K562 (cell line): ENCODE results near the gene HNF4A.

Source experiments
- ARNT ChIP-seq, 2 experiments: fragments of 450-650 bp; IDR thresholded peaks; 2 replicates each; pipeline ENCODE4 v1.6.1; 2016; ENCODE audit warnings: mild to moderate bottlenecking in 1 of 2
- CHD7 ChIP-seq: fragments of 200-600 bp; sonication (generic); IDR thresholded peaks from one replicate; pipeline ENCODE4 v1.6.1; 2012; ENCODE audit warnings: mild to moderate bottlenecking, low read depth, low read length, inconsistent platforms
- CREM ChIP-seq: IDR thresholded peaks from 2 replicates; pipeline ENCODE4 v1.6.1; 2014; ENCODE audit warnings: antibody characterized with exemption, low read depth
- FOS ChIP-seq: IDR thresholded peaks from 3 replicates; pipeline ENCODE4 v1.6.1; 2011; ENCODE audit not compliant: insufficient read length; ENCODE audit errors: extremely low read depth
- KLF16 ChIP-seq: IDR thresholded peaks from 2 replicates; pipeline ENCODE4 v1.6.1; 2016; ENCODE audit warnings: antibody characterized with exemption
- ZNF174 ChIP-seq: fragments of 250-450 bp; sonication (Bioruptor Pico); IDR thresholded peaks from 2 replicates; pipeline ENCODE4 v1.4.0; 2020; ENCODE audit warnings: mild to moderate bottlenecking
- ZNF24 ChIP-seq: fragments of 450-650 bp; IDR thresholded peaks from 2 replicates; pipeline ENCODE4 v1.6.1; 2016
- TF ChIP-seq, protein P1 (sequence below): sonication (generic); formaldehyde crosslinking; IDR thresholded peaks from 2 replicates; pipeline ENCODE4 v1.8.0; 2022; ENCODE audit warnings: mild to moderate bottlenecking, missing genetic modification reagents

GRCh38 chr20:44459271-44459670, 103.8 kb downstream of the HNF4A start:
- TF ChIP-seq KLF16 (no peak), CHD7 (no peak), CREM (no peak), ZNF174 (CRISPR knock-in tag) (no peak), ARNT (IDR thresholded peaks at IDR 0.05) (no peak), FOS (no peak), ZNF24 (no peak)
- TF ChIP-seq, protein P1, sequence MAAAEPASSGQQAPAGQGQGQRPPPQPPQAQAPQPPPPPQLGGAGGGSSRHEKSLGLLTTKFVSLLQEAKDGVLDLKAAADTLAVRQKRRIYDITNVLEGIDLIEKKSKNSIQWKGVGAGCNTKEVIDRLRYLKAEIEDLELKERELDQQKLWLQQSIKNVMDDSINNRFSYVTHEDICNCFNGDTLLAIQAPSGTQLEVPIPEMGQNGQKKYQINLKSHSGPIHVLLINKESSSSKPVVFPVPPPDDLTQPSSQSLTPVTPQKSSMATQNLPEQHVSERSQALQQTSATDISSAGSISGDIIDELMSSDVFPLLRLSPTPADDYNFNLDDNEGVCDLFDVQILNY (CRISPR knock-in tag) = no peak
